Mesothelial cell of epicardium (in vitro differentiated cells): Measurements from ENCODE around the gene CRB3. TPM values are rescaled to one million over a fixed set of nuclear protein-coding genes. Genes with fewer than 3 reads are reported as not detected.

Experiments
- DNase-seq, 2 experiments: peaks; one replicate each; pipeline ENCODE4 v3.0.0; 2021; ENCODE audit warnings: low spot score in 2 of 2; ENCODE audit not compliant: unreplicated experiment in 2 of 2
- H3K27ac Mint-ChIP-seq: 2 replicates; pipeline ENCODE4 v1.8.0; 2021; ENCODE audit warnings: mixed read lengths
- H3K27me3 Mint-ChIP-seq: 2 replicates; pipeline ENCODE4 v1.8.0; 2021; ENCODE audit warnings: low read depth, mixed read lengths
- H3K36me3 Mint-ChIP-seq: 2 replicates; pipeline ENCODE4 v1.8.0; 2021; ENCODE audit warnings: mixed read lengths
- H3K4me1 Mint-ChIP-seq: 2 replicates; pipeline ENCODE4 v1.8.0; 2021; ENCODE audit warnings: mixed read lengths
- H3K4me3 Mint-ChIP-seq: 2 replicates; pipeline ENCODE4 v1.8.0; 2021; ENCODE audit warnings: mild to moderate bottlenecking, moderate library complexity, mixed read lengths
- H3K9me3 Mint-ChIP-seq: 2 replicates; pipeline ENCODE4 v1.8.0; 2021; ENCODE audit warnings: mixed read lengths
- total RNA-seq: library from RNA; stranded (reverse); gene quantifications from 3 replicates; pipeline ENCODE4 v1.2.1, GENCODE V29; 2021
- TF ChIP-seq, protein P1 (sequence below): fragments of 200-600 bp; sonication (generic); IDR thresholded peaks from one replicate; pipeline ENCODE4 v1.5.0; 2021; ENCODE audit warnings: antibody characterized with exemption; ENCODE audit not compliant: unreplicated experiment

CRB3 gene
- total RNA-seq, 1 donor from 2014 or later, result 20.6 TPM

DNA sequence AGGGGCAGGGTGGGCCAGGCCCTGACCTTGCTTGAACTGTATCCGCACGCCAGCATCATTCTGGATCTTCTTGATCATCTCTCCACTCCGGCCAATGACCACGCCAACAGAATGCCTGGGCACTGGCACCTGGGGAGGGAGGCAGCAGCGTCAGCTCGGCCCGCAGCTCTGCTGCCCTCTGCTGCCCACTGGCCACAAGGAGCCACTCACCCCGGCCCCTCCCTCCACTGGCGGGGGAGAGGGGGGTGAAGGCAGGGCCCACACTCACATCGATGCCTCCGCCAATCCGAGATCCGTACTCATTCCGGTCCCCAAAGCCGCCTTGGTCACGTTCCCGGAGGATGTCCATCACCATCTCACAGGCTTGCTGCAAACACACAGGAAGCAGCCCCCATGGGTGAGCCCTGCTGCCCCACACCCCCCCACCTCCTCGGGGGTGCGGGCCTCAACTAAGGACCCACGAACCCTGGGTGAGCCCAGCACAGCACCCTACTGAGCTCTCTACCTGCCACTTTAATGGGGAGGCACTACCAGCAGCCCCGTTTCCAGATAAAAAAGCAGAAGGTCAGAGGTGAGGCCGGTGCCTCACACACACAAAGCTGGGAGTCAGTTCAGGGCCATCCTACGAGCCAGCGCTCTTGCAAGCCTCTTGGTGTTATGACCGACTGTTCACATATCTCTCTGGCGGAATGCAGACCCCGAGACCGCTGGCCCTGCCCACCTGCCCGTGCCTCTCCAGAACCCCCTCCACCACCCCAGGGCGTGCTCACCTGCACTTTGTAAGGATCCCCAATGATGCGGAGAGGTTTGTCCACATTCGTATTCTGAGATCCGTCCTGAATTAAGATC lies 46.1 kb upstream of the CRB3 start:
- Mint-ChIP-seq H3K4me1 (peaks cover 21% of the 10 kb centered on the region), H3K4me3 (no peak overlapping the region), H3K27me3 (no peaks in the 10 kb centered on the region), H3K9me3 (no peaks in the 10 kb centered on the region), H3K27ac (no peak overlapping the region), H3K36me3 (peaks cover 22% of the 10 kb centered on the region)
- DNase-seq, result no peak
- TF ChIP-seq, protein P1, sequence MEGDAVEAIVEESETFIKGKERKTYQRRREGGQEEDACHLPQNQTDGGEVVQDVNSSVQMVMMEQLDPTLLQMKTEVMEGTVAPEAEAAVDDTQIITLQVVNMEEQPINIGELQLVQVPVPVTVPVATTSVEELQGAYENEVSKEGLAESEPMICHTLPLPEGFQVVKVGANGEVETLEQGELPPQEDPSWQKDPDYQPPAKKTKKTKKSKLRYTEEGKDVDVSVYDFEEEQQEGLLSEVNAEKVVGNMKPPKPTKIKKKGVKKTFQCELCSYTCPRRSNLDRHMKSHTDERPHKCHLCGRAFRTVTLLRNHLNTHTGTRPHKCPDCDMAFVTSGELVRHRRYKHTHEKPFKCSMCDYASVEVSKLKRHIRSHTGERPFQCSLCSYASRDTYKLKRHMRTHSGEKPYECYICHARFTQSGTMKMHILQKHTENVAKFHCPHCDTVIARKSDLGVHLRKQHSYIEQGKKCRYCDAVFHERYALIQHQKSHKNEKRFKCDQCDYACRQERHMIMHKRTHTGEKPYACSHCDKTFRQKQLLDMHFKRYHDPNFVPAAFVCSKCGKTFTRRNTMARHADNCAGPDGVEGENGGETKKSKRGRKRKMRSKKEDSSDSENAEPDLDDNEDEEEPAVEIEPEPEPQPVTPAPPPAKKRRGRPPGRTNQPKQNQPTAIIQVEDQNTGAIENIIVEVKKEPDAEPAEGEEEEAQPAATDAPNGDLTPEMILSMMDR, result no peak

DNA sequence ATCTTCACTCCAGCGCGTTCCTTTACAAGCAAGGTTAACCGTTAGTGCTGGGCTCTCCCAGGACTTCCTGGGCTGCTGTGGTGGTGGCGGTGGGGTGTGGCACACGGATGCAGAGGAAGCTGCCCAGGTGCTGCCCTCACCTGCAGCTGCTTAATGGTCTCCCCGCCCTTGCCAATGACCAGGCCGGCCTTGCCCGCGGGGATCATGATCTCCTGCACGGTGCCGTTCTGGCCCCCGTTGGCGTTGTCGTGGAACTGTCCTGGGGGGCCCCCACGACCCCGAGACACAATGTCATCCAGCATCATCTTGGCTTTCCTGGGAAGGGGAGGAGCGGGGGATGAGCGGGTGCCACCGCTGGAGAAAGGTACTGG lies 45.5 kb upstream of the CRB3 start:
- TF ChIP-seq, protein P1, result no peak
- Mint-ChIP-seq H3K4me1 (peaks cover 23% of the 10 kb centered on the region), H3K27me3 (no peaks in the 10 kb centered on the region), H3K4me3 (no peak overlapping the region), H3K27ac (no peak overlapping the region), H3K9me3 (no peaks in the 10 kb centered on the region), H3K36me3 (peaks cover 22% of the 10 kb centered on the region)
- DNase-seq, result no peak

DNA sequence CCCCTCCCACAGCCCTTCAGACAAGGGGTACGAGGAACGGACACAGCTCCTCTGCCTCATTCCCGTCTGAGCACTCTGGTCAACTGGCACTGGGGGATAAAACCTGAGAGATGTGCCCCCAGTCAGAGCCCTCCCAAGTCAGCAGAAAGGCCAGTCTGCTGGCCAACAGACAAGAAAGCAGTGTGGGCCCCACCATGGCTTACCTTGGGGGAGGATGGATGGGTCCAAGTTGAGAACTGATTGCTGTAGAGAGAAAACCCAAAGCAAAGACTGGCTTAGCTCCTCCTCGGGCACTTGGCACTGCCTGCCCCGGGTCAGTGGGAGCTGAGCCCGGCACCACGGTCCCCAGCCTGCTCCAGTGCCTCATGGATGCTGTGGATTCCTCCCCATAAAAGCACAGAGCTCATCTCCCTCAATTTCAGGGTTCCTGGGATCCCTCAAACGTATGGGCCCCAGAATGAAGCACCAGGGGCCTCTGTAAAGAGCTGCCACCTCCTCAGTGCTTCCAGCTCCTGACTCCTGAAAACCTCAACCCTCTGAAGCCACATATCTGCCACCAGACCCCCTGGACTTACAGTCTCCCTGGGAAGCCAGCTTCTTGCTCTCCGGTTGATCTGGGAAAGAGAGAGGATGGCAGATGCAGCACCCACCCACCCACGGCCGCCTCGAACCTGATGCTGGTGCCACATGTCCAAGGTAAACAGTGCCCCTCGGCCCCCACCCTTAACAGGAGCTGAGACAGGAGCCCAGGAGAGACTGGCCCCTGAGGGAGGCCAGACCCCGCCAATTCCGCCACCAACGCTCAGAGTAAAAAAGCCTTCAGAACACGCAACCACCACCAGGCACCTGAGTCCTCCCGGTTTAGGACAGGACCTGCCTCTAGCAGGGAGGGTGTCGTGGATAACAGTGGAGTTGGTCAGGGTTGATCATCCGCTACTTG lies 42.7 kb upstream of the CRB3 start:
- H3K27me3 Mint-ChIP-seq, result no peaks in the 10 kb centered on the region
- H3K9me3 Mint-ChIP-seq, result no peaks in the 10 kb centered on the region
- peak overlapping the region; percentile 47 for H3K27ac Mint-ChIP-seq
- no peak overlapping the region for H3K4me3 Mint-ChIP-seq
- TF ChIP-seq, protein P1, result no peak
- peaks cover 15% of the 10 kb centered on the region for H3K36me3 Mint-ChIP-seq
- H3K4me1 Mint-ChIP-seq, result peaks cover 19% of the 10 kb centered on the region
- DNase-seq, result no peak

DNA sequence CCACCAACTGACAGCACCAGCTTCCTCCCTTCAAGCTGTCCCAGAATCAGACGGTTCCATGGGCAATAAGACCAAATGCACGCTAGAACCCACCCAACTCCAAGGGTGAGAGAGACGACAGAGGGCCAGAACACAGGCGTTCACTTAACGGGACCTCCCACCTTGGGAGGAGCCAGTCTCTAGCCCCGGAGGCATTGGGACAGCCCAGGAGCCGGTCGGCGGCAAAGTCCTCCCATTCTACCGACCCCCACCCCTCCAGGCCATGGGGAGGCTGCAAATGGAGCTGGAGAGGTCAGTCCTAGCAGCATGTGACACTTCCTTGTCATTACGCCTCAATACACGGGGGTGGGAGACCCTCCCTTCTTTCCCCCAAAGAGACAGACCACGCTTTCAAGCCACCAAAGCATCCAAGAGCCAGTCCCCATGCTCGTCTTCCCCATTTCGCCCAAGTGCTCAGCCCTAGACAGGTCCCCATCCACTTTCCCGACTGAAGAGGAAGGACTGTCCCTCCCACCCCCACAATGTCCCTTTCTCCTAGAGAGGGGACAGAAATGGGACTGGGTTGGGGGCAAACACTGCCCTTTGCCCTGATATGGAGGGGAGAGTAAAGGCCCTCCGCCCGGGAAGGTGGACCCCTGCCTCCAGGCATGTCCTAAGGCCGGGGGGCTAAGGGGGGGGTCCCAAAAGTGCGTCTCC lies 40.4 kb upstream of the CRB3 start:
- Mint-ChIP-seq H3K27ac (peak overlapping the region; percentile 83), H3K27me3 (no peaks in the 10 kb centered on the region), H3K36me3 (peaks cover 9% of the 10 kb centered on the region), H3K4me1 (peaks cover 19% of the 10 kb centered on the region), H3K9me3 (no peaks in the 10 kb centered on the region), H3K4me3 (peak overlapping the region; percentile 84)
- TF ChIP-seq, protein P1, result no peak
- no peak for DNase-seq

DNA sequence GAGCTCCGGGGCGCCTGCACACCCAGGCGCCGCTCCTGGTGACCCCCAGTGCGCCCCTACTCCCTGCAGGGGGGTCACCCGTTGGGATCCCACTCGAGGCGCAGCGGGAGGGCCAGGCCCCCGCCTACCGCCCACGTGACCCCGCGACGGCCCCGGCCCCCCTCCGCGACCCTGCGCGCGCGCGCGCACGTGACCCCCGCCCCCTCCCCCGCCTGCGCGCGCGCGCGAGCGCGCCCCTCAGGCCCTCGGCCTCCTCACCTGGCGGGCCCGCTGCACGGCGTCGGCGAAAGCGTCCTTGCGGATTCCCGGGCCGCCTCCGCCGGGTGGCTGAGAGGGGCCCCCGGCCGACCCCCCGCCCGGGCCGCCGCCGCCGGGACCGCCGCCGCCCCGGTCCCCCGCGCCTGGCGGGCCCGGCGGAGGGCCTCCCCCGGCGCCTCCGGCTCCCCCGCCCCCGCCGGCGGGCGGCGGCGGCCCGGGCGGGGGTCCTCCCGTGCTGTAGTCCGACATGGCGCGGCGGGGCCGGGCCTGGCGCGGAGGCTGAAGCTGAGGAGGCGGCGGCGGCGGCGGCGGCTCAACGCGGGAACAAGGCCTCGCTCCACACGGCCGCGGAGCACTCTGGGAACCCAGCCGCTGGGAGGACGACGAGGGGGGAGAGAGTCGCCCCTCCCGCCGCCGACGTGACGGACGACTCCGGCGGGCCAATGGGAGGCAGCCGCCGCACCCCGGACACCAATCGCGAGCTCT lies 39.7 kb upstream of the CRB3 start, which contains the start of gene KHSRP:
KHSRP (minus strand) TSS at position 617 of the 744 bp plus-strand sequence; CDS start at position 507, 110 bp downstream.
- Mint-ChIP-seq H3K9me3 (no peaks in the 10 kb centered on the region), H3K4me3 (peak within 1 kb of the TSS; percentile 84), H3K27me3 (peaks cover under 1% of the 10 kb centered on the region), H3K4me1 (peaks cover 19% of the 10 kb centered on the region), H3K36me3 (peaks cover 8% of the 10 kb centered on the region), H3K27ac (peak within 1 kb of the TSS; percentile 83)
- no peak for DNase-seq
- TF ChIP-seq, protein P1, result no peak
